ENCODE data around the gene CFAP99. TPM values are rescaled to one million over a fixed set of nuclear protein-coding genes. Genes with fewer than 3 reads are reported as not detected.
A peak's percentile ranks its signal among the peaks of the same experiment; 100 is the strongest.

Gene CFAP99
- total RNA-seq, 1 donor from 2014 or later: not detected

DNA sequence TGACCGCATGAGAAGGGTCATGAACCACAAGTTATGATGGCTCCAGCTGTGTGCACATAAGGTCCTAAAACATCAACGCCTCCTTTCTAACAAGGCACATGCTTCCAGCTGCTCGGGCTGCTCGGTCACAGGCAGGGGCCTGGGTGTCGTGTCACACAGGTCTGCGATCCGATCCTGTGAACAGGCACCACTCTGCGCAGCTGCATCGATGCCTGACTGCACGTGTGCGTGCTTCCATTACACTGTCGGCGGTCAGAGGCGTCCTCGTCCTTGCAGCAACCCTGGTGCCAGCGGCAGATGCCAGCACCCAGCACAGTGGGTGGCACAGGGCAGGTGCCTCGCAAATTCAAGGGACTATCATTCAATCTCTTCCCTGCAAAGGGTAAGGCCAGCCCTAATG is 24.2 kb upstream of the CFAP99 start:
- no peaks in the 10 kb centered on the region for H3K36me3 ChIP-seq (ENCODE audit: control insufficient read depth, insufficient read depth, low read length)
- FAIRE-seq (peak; percentile 64), DNase-seq (ENCODE audit: low read depth) (no peak)
- H3K4me3 ChIP-seq (ENCODE audit: low read depth, low read length): no peak overlapping the region
- TF ChIP-seq, protein P1, sequence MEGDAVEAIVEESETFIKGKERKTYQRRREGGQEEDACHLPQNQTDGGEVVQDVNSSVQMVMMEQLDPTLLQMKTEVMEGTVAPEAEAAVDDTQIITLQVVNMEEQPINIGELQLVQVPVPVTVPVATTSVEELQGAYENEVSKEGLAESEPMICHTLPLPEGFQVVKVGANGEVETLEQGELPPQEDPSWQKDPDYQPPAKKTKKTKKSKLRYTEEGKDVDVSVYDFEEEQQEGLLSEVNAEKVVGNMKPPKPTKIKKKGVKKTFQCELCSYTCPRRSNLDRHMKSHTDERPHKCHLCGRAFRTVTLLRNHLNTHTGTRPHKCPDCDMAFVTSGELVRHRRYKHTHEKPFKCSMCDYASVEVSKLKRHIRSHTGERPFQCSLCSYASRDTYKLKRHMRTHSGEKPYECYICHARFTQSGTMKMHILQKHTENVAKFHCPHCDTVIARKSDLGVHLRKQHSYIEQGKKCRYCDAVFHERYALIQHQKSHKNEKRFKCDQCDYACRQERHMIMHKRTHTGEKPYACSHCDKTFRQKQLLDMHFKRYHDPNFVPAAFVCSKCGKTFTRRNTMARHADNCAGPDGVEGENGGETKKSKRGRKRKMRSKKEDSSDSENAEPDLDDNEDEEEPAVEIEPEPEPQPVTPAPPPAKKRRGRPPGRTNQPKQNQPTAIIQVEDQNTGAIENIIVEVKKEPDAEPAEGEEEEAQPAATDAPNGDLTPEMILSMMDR (IDR thresholded peaks at IDR 0.05; ENCODE audit: insufficient read depth, low read length, severe bottlenecking): no peak
- H3K27me3 ChIP-seq (ENCODE audit: control insufficient read depth, insufficient read depth, low read length): peaks cover 2% of the 10 kb centered on the region

DNA sequence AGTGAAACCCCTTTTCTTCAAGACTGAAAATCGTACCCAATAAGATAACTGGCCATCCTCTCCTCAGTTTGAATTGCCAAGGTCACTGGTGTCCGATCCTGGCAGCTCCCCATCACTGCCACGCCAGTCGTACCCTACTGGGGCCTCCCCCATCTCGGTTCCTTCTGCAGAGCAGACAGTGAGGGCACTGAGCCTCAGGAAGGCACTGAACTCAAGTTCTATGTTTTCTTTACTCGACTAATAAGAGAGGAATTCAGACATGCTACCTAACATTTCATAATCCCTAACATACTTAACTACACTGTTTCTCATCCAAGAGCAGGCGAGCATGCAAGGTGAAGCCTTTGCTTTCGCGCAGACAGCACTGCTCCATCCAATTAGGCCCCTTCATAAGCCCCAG is 23.7 kb upstream of the CFAP99 start:
- FAIRE-seq: peak; percentile 83
- DNase-seq (ENCODE audit: low read depth): peak; percentile 11
- TF ChIP-seq, protein P1 (IDR thresholded peaks at IDR 0.05; ENCODE audit: insufficient read depth, low read length, severe bottlenecking): no peak

DNA sequence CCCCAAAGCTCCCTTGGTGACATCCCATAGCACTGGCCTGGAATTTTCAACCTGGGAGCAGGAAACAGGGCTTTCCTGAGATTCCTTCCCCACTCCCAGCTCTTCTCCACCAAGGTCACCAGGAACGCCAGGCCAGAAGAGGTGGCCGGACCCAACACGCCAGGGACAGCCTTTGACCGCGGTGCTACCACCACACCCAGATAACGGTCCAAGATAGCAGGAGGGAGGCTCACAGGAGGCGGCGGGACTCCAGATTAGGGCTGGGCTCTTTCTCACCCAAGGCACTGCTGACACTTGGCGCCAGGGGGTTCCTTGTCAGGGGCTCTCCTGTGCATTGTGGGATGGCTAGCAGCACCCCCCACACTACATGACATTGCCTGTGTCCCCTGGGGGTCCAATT is 23.2 kb upstream of the CFAP99 start:
- H3K36me3 ChIP-seq (ENCODE audit: control insufficient read depth, insufficient read depth, low read length): no peaks in the 10 kb centered on the region
- FAIRE-seq (no peak), DNase-seq (ENCODE audit: low read depth) (no peak)
- TF ChIP-seq, protein P1 (IDR thresholded peaks at IDR 0.05; ENCODE audit: insufficient read depth, low read length, severe bottlenecking): no peak
- H3K27me3 ChIP-seq (ENCODE audit: control insufficient read depth, insufficient read depth, low read length): peaks cover 2% of the 10 kb centered on the region
- H3K4me3 ChIP-seq (ENCODE audit: low read depth, low read length): no peak overlapping the region

More for the DNA sequence above, 23.7 kb upstream of the CFAP99 start:
- Histone ChIP-seq H3K27me3 (ENCODE audit: control insufficient read depth, insufficient read depth, low read length) (peaks cover 2% of the 10 kb centered on the region), H3K4me3 (ENCODE audit: low read depth, low read length) (no peak overlapping the region), H3K36me3 (ENCODE audit: control insufficient read depth, insufficient read depth, low read length) (no peaks in the 10 kb centered on the region)

DNA sequence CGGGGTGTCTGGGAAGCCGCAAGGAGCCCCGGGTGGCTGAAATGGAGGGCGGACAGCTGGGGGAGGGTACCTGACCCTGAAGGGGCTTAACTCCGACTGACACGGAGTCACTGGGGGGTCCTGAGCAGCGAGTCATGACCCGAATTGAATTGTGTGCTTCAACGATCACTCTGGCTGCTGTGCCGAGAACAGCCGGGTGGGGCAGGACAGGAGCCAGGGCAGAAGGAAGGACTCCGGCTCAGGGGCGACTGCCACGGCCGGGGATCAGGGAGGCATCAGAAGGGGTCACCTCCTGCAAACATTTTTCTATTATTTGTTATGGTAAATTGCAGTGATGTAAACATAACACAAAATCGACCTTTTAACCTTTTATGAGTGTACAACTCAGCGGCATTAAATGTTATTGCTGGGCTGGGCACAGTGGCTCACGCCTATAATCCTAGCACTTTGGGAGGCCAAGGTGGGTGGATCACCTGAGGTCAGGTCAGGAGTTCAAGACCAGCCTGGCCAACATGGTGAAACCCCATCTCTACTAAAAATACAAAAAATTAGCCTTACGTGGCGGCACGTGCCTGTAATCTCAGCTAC is 21.9 kb upstream of the CFAP99 start:
- Histone ChIP-seq H3K36me3 (ENCODE audit: control insufficient read depth, insufficient read depth, low read length) (no peaks in the 10 kb centered on the region), H3K27me3 (ENCODE audit: control insufficient read depth, insufficient read depth, low read length) (peaks cover 5% of the 10 kb centered on the region), H3K4me3 (ENCODE audit: low read depth, low read length) (no peak overlapping the region)
- TF ChIP-seq, protein P1 (IDR thresholded peaks at IDR 0.05; ENCODE audit: insufficient read depth, low read length, severe bottlenecking): peak; percentile 10
- FAIRE-seq (no peak), DNase-seq (ENCODE audit: low read depth) (no peak)

DNA sequence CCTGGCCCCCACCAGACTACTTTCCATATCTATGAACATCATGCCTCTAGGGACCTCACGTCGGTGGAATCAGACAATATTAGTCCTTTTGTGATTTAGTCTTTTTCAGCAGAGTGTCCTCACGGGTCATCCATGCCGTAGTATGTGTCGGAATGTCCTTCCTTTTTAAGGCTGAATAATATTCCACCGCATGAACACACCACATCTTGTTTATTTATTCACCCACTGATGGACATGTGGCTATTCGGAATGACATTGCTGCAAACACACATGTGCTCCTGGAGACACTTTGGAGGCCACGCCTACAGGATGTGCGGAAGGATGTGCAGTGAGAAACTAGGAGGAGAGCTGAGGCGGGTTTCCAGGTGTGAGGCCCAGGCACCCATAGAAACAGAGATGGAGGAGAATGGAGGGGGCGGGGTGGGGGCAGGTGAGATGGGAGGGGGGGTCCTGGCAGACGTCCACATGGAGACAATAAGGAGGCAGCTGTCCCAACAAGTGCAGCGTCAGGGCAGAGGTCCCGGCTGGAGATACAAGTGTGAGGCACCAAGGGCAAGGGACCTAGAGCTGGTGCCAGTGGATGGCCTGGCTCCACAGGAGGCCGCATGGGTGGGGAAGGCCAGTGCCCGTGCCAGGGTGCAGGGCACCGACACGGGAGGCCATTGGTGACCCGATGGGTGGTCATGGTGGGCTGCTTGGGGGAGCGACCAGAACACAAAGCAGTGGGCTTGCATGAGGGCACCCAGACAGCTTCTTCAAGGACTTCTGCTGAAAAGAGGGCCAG is 21.0 kb upstream of the CFAP99 start:
- no peak for FAIRE-seq
- H3K36me3 ChIP-seq (ENCODE audit: control insufficient read depth, insufficient read depth, low read length): no peaks in the 10 kb centered on the region
- no peak overlapping the region for H3K4me3 ChIP-seq (ENCODE audit: low read depth, low read length)
- H3K27me3 ChIP-seq (ENCODE audit: control insufficient read depth, insufficient read depth, low read length): peaks cover 9% of the 10 kb centered on the region
- TF ChIP-seq, protein P1 (IDR thresholded peaks at IDR 0.05; ENCODE audit: insufficient read depth, low read length, severe bottlenecking): no peak
- no peak for DNase-seq (ENCODE audit: low read depth)

All from bronchial epithelial cell (primary cell).